ENCODE data around the gene ZHX3.

- TF ChIP-seq CTCF (IDR thresholded peaks at IDR 0.05; ENCODE audit: low read depth, low read length, poor library complexity, severe bottlenecking): peak; percentile 11
- no peak for TF ChIP-seq EZH2phosphoT487 (IDR thresholded peaks at IDR 0.05; ENCODE audit: borderline replicate concordance, low read length)
Measured at GRCh38 chr20:41352666-41353065, 35.1 kb upstream of the ZHX3 start.

Measured in DOHH2 (cell line).